ENCODE measurements around the gene SLC4A1.

DNA sequence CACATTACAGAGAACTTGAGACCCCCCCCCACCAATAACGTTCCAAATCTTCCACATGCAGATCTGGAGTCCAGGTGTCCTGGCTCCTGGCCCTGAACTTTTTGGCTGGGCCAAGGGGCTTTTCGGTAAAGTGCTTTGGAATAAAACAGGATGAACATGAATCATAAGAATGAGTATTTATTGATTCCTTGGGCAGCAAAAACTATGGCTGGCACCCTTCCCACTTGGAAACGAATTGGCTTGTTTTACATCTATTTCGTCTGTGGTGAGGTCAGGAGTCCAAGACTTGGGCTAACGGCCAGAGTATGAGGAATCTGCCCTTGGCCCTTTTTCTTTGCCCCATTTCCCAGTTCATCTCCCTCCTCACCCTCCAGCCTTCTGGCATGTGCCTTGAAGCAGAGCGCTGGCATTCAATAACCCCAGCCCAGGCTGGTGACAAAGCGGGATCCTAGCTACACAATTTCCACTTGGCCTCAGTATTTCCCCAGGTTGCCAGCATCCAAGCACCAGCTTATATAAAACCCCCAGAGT, 44.3 kb downstream of the SLC4A1 start:
- TF ChIP-seq, protein P1, sequence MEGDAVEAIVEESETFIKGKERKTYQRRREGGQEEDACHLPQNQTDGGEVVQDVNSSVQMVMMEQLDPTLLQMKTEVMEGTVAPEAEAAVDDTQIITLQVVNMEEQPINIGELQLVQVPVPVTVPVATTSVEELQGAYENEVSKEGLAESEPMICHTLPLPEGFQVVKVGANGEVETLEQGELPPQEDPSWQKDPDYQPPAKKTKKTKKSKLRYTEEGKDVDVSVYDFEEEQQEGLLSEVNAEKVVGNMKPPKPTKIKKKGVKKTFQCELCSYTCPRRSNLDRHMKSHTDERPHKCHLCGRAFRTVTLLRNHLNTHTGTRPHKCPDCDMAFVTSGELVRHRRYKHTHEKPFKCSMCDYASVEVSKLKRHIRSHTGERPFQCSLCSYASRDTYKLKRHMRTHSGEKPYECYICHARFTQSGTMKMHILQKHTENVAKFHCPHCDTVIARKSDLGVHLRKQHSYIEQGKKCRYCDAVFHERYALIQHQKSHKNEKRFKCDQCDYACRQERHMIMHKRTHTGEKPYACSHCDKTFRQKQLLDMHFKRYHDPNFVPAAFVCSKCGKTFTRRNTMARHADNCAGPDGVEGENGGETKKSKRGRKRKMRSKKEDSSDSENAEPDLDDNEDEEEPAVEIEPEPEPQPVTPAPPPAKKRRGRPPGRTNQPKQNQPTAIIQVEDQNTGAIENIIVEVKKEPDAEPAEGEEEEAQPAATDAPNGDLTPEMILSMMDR (IDR thresholded peaks at IDR 0.05): no peak
- no peak for TF ChIP-seq POLR2A (IDR thresholded peaks at IDR 0.05)
